Measurements from ENCODE around the gene SLC22A6.
"Not testable (repeated sequence)": the region's sequence is repeated elsewhere in the genome, so short reads cannot be mapped to it uniquely, and the experiment has no call there.

SLC22A6 gene

GRCh38 chr11:62985041-62985750, 429 bp upstream of the SLC22A6 start:
- no peak for DNase-seq (ENCODE audit: low read depth in 2 of 2)

GRCh38 chr11:62983536-62984199, 1.1 kb downstream of the SLC22A6 start:
- DNase-seq (ENCODE audit: low read depth in 2 of 2) = no peak

- no peak for DNase-seq (ENCODE audit: low read depth in 2 of 2)
These were observed 3.0 kb downstream of the SLC22A6 start for GRCh38 chr11:62981743-62982142.

GRCh38 chr11:62980133-62980760, 4.5 kb downstream of the SLC22A6 start:
- no peak for DNase-seq (ENCODE audit: low read depth in 2 of 2)

GRCh38 chr11:62976109-62976508, 8.7 kb downstream of the SLC22A6 start:
- no peak for DNase-seq (ENCODE audit: low read depth in 2 of 2)

- no peak for DNase-seq (ENCODE audit: low read depth in 2 of 2)
These were observed 9.8 kb downstream of the SLC22A6 start for GRCh38 chr11:62974848-62975522.

GRCh38 chr11:62965574-62965973, 19.2 kb downstream of the SLC22A6 start:
- no peak for DNase-seq (ENCODE audit: low read depth in 2 of 2)

- no peak for DNase-seq (ENCODE audit: low read depth in 2 of 2)
These were observed 22.4 kb downstream of the SLC22A6 start for GRCh38 chr11:62962391-62962790.

GRCh38 chr11:62961017-62961570, 23.7 kb downstream of the SLC22A6 start:
- no peak for DNase-seq (ENCODE audit: low read depth in 2 of 2)

- DNase-seq (ENCODE audit: low read depth in 2 of 2) = no peak
These were observed 25.3 kb downstream of the SLC22A6 start for GRCh38 chr11:62959422-62959980.

GRCh38 chr11:62958547-62959421, 26.0 kb downstream of the SLC22A6 start:
- DNase-seq (ENCODE audit: low read depth in 2 of 2) = no peak

GRCh38 chr11:62957147-62957546, 27.6 kb downstream of the SLC22A6 start:
- DNase-seq (ENCODE audit: low read depth in 2 of 2) = no peak

GRCh38 chr11:62954478-62954877, 30.3 kb downstream of the SLC22A6 start:
- no peak for DNase-seq (ENCODE audit: low read depth in 2 of 2)

- no peak for DNase-seq (ENCODE audit: low read depth in 2 of 2)
These were observed 31.0 kb downstream of the SLC22A6 start for GRCh38 chr11:62953811-62954210.

GRCh38 chr11:62948765-62949320, 35.9 kb downstream of the SLC22A6 start:
- DNase-seq (ENCODE audit: low read depth in 2 of 2) = no peak

GRCh38 chr11:62945538-62945937, 39.2 kb downstream of the SLC22A6 start:
- DNase-seq (ENCODE audit: low read depth in 2 of 2) = not testable (repeated sequence)

GRCh38 chr11:62937528-62937927, 47.2 kb downstream of the SLC22A6 start:
- not testable (repeated sequence) for DNase-seq (ENCODE audit: low read depth in 2 of 2)

- no peak for DNase-seq (ENCODE audit: low read depth in 2 of 2)
These were observed 50.3 kb downstream of the SLC22A6 start for GRCh38 chr11:62934496-62934785.

GRCh38 chr11:62933750-62934495, 50.8 kb downstream of the SLC22A6 start:
- no peak for DNase-seq (ENCODE audit: low read depth in 2 of 2)

GRCh38 chr11:62933285-62933684, 51.5 kb downstream of the SLC22A6 start:
- DNase-seq (ENCODE audit: low read depth in 2 of 2) = no peak
